Inflammatory macrophage treated with lipopolysaccharide for 4 hours (primary cell): Measurements from ENCODE around the gene GRM6.

Source experiments
- DNase-seq: peaks from one replicate; pipeline ENCODE4 v3.0.0-alpha.2; 2020

GRM6 gene

GRCh38 chr5:178983728-178984127 is 11.4 kb downstream of the GRM6 start:
- no peak for DNase-seq

- no peak for DNase-seq
Measured at GRCh38 chr5:178982941-178983340, 12.2 kb downstream of the GRM6 start.

DNA sequence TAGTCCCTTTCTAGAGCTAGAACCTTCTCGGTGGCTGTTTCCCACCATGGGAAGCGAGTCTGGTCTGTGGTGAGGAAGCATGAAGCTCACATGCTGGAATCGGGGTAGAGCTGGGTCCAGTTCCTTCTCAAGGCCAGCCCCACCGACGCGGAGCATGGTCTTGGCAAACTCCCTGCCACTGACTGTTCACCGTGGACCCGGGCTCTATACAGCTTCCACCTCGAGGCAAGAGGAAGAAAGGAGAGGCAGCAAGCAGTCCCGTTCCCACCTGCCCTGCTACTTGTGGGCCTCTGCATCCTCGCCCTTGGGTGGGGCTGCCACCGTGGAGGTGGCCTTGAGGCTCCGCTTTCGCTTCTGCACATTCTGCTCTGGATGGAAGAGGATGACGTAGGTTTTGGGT is 13.7 kb downstream of the GRM6 start:
- no peak for DNase-seq

DNA sequence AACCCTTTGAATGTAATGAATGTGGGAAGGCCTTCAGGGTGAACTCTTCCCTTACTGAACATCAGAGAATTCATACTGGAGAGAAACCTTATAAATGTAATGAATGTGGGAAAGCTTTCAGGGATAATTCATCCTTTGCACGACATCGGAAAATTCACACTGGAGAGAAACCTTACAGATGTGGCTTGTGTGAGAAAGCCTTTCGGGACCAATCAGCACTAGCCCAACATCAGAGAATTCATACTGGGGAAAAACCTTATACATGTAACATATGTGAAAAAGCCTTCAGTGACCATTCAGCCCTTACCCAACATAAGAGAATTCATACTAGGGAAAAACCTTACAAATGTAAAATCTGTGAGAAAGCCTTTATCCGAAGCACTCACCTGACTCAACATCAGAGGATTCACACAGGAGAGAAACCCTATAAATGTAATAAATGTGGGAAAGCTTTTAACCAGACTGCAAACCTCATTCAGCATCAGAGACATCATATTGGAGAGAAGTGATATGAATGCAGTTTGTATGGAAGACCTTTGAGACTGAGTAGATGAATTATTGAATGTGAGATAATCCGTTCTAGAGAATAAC is 29.6 kb downstream of the GRM6 start:
- no peak for DNase-seq

DNA sequence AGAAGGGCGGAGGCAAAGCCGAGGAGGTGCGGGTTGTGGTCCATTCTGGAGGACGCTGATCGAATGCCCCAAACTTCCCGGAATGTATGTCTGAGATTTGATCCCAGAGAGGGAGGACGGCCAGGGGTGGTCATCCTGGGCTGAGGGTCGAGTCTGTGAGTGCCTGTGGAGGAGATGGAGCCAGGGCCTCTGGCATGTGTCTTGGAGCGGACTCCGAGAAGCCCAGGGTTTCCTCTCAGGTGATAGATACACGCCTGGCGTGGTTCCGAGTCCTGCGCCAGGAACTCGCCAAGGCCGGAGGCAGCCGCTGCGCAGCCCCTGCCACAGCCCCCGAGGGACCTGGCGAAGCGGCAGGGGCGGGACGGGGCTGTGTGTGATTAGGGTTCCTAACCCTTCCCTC is 53.8 kb downstream of the GRM6 start:
- DNase-seq, result no peak

DNA sequence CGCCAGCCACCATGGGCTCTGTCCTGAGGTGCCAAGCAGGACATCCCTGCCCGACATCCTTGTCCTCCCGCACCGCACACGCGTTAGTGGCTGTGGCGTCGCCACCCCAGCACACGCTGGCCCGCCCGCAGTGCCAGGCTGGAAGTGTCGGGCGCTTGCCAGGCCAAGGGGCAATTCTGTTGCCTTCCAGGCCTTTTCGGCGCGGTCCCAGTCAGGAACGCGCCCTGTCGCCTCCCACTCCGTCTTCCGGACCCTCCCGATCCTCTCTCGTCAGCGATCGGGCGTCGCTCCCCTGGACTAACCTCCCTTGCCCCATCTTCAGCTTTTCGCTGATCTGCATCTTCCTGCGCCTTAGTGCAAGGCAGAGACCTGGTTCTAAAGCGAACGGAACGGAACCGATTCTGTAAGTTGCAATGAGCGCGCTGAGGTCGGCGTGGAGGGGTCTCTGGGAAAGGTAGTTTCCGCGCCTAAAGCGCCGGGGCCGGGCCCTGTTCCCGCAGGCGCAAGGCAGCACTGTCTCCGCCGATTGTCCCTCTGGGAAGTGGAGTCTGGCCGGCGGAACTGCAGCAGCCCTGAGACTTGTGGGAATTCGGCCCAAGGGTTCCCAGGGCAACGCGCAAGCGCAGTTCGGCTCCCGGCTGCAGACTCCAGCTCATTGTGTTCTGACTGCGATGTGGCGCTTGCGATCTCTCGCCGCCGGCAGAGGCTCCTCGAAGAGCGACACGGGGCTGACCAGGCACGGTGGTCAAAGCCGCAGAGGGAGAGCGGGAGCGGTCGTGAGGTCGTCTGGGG is 54.4 kb downstream of the GRM6 start, which contains the start of gene ZNF454:
TSS of gene ZNF454 (plus strand) at position 630 of the 792 bp plus-strand sequence. CDS start 1,594 bp downstream, outside the sequence.
- no peak for DNase-seq

GRCh38 chr5:178931846-178932760 is 63.0 kb downstream of the GRM6 start:
- DNase-seq, result no peak
